Measurements from ENCODE around the gene BICDL1. TPM values are rescaled to one million over a fixed set of nuclear protein-coding genes. Genes with fewer than 3 reads are reported as not detected.
"Not testable (repeated sequence)": the region's sequence is repeated elsewhere in the genome, so short reads cannot be mapped to it uniquely, and the experiment has no call there.

The BICDL1 gene
- total and polyA plus RNA-seq, 10 of the 15 experiments (the other 5 are each of a cell fraction or from before 2014, with no cell fraction given), result 0.72 to 12.3 (median 4.2) TPM

GRCh38 chr12:120014381-120014735 is 25.3 kb downstream of the BICDL1 start:
- ChIA-PET POLR2A (interaction anchor here (0.9 to 1.4 kb wide), 6 partner anchors 8 to 117 kb away, joined by 3 to 9 read pairs (median 4); partner anchors contain the start of genes BICDL1 and RAB35), SMC1A (ENCODE audit: uncharacterized antibody, unreplicated experiment) (interaction anchor here (0.8 to 1.9 kb wide), 11 partner anchors 8 to 106 kb away, joined by 3 to 8 read pairs (median 4); partner anchors contain the start of gene BICDL1), RAD21 (ENCODE audit: unreplicated experiment) (interaction anchor here (0.8 to 3.1 kb wide), 4 partner anchors 15 to 187 kb away, joined by 4 to 22 read pairs (median 4); partner anchors contain the start of gene BICDL1), CTCF (interaction anchor here (1.3 to 1.8 kb wide), 2 partner anchors 25 to 73 kb away, joined by 3 to 5 read pairs; partner anchors contain the start of gene BICDL1)
- H4K20me1 ChIP-seq (ENCODE audit: control insufficient read depth, insufficient read depth); H2AFZ ChIP-seq (ENCODE audit: control insufficient read depth, low read depth, low read length); FAIRE-seq; H3K9me3 ChIP-seq (replicated peaks; ENCODE audit: control insufficient read depth, insufficient read depth, low read length); H3K27me3 ChIP-seq (replicated peaks in 1 of 2; ENCODE audit: control insufficient read depth in 2 of 2, insufficient read depth in 2 of 2, low read length in 1 of 2); H3K9ac ChIP-seq (ENCODE audit: control insufficient read depth, insufficient read depth, low read length); H3K4me2 ChIP-seq (ENCODE audit: control insufficient read depth, insufficient read depth); in situ Hi-C loops (cut with MboI); ATAC-seq; H3K36me3 ChIP-seq (ENCODE audit: control insufficient read depth in 2 of 2, insufficient read depth in 2 of 2, low read length in 1 of 2); H3K4me3 ChIP-seq; DNase-seq (ENCODE audit: low read depth, low spot score); H3K79me2 ChIP-seq (ENCODE audit: control insufficient read depth, insufficient read depth, low read length); BruUV-seq (replicated peaks): not testable (repeated sequence)
- H3K4me1 ChIP-seq (ENCODE audit: control insufficient read depth, insufficient read depth, low read length), result peaks cover 29% of the 10 kb centered on the region
- WGBS (ENCODE audit: insufficient coverage, insufficient replicate concordance, low lambda C conversion rate, missing lambda C conversion rate), result 39% methylated on average over 11 of the region's 11 CpGs
- 0 out of 2 replicates have a peak, but pooled peaks have one; percentile 35 for TF ChIP-seq HDGF (IDR thresholded peaks at IDR 0.05)
- H3K27ac ChIP-seq (ENCODE audit: control insufficient read depth, insufficient read depth), result peak overlapping the region; percentile 61
- intact Hi-C loops (cut with micrococcal nuclease; ENCODE audit: unreplicated experiment), result loop anchor here (10.0 kb wide), 1 partner anchor 70 kb away; no protein-coding TSS in a partner anchor

- no TSS peak for BruUV-seq (replicated peaks)
- H3K4me1 ChIP-seq (ENCODE audit: control insufficient read depth, insufficient read depth, low read length), result peaks cover 29% of the 10 kb centered on the region
- RAD21 ChIA-PET (ENCODE audit: unreplicated experiment), result interaction anchor here (1.0 to 3.1 kb wide), 4 partner anchors 26 to 187 kb away, joined by 3 to 22 read pairs (median 4); partner anchors contain the start of gene BICDL1
- POLR2A ChIA-PET, result interaction anchor here (1.0 to 1.4 kb wide), 6 partner anchors 9 to 107 kb away, joined by 3 to 4 read pairs (median 4); partner anchors contain the start of genes BICDL1 and RAB35
- H3K9ac ChIP-seq (ENCODE audit: control insufficient read depth, insufficient read depth, low read length), result no peak overlapping the region
- H3K4me3 ChIP-seq, result no peak overlapping the region
- no peak for FAIRE-seq
- TF ChIP-seq BCL11A (IDR thresholded peaks at IDR 0.05; ENCODE audit: low read depth, low read length) (no peak), IKZF2 (IDR thresholded peaks at IDR 0.05) (peak; percentile 15 to 37; a peak in 2 of 4 replicates), TCF7 (IDR thresholded peaks at IDR 0.05; ENCODE audit: borderline replicate concordance) (0 out of 2 replicates have a peak, but pooled peaks have one; percentile 17), EED (IDR thresholded peaks at IDR 0.05; ENCODE audit: low read depth) (0 out of 2 replicates have a peak, but pooled peaks have one; percentile 15), IKZF1 (conservative IDR thresholded peaks at IDR 0.05) (0 out of 2 replicates have a peak, but pooled peaks have one; percentile 38)
- in situ Hi-C loops (cut with MboI) (no loop called here), intact Hi-C loops (cut with micrococcal nuclease; ENCODE audit: unreplicated experiment) (loop anchor here (10.0 kb wide), 1 partner anchor 69 kb away; no protein-coding TSS in a partner anchor)
- H3K36me3 ChIP-seq (ENCODE audit: control insufficient read depth in 2 of 2, insufficient read depth in 2 of 2, low read length in 1 of 2), result no peaks in the 10 kb centered on the region
- H4K20me1 ChIP-seq (ENCODE audit: control insufficient read depth, insufficient read depth), result no peaks in the 10 kb centered on the region
- CTCF ChIA-PET, result interaction anchor here (1.8 kb wide), 1 partner anchor 72 kb away, joined by 5 read pairs; no protein-coding TSS in a partner anchor
- peak overlapping the region; percentile 34 for H3K27ac ChIP-seq (ENCODE audit: control insufficient read depth, insufficient read depth)
- H3K27me3 ChIP-seq (replicated peaks in 1 of 2; ENCODE audit: control insufficient read depth in 2 of 2, insufficient read depth in 2 of 2, low read length in 1 of 2), result no peaks in the 10 kb centered on the region
- SMC1A ChIA-PET (ENCODE audit: uncharacterized antibody, unreplicated experiment), result interaction anchor here (0.7 to 1.9 kb wide), 7 partner anchors 9 to 104 kb away, joined by 3 to 8 read pairs (median 3); partner anchors contain the start of gene BICDL1
- no peaks in the 10 kb centered on the region for H3K79me2 ChIP-seq (ENCODE audit: control insufficient read depth, insufficient read depth, low read length)
- no peaks in the 10 kb centered on the region for H3K9me3 ChIP-seq (replicated peaks; ENCODE audit: control insufficient read depth, insufficient read depth, low read length)
- H3K4me2 ChIP-seq (ENCODE audit: control insufficient read depth, insufficient read depth), result no peak overlapping the region
- ATAC-seq, result peak; percentile 10
- WGBS (ENCODE audit: insufficient coverage, insufficient replicate concordance, low lambda C conversion rate, missing lambda C conversion rate), result 23% methylated on average over 3 of the region's 3 CpGs
- DNase-seq (ENCODE audit: low read depth, low spot score), result peak; percentile 35
- peak overlapping the region; percentile 72 for H2AFZ ChIP-seq (ENCODE audit: control insufficient read depth, low read depth, low read length)
Observed at GRCh38 chr12:120015313-120015712, 26.3 kb downstream of the BICDL1 start.

GRCh38 chr12:120016199-120016598 is 27.2 kb downstream of the BICDL1 start:
- SMC1A ChIA-PET (ENCODE audit: uncharacterized antibody, unreplicated experiment), result interaction anchor here (1.8 kb wide), 1 partner anchor 9 kb away, joined by 6 read pairs; no protein-coding TSS in a partner anchor
- H3K4me1 ChIP-seq (ENCODE audit: control insufficient read depth, insufficient read depth, low read length), result peaks cover 29% of the 10 kb centered on the region
- H3K9ac ChIP-seq (ENCODE audit: control insufficient read depth, insufficient read depth, low read length); H3K27ac ChIP-seq (ENCODE audit: control insufficient read depth, insufficient read depth); H4K20me1 ChIP-seq (ENCODE audit: control insufficient read depth, insufficient read depth); H3K27me3 ChIP-seq (replicated peaks in 1 of 2; ENCODE audit: control insufficient read depth in 2 of 2, insufficient read depth in 2 of 2, low read length in 1 of 2); H3K79me2 ChIP-seq (ENCODE audit: control insufficient read depth, insufficient read depth, low read length); ATAC-seq; in situ Hi-C loops (cut with MboI); H3K9me3 ChIP-seq (replicated peaks; ENCODE audit: control insufficient read depth, insufficient read depth, low read length); POLR2A ChIA-PET; DNase-seq (ENCODE audit: low read depth, low spot score); H3K4me3 ChIP-seq; BruUV-seq (replicated peaks); H3K36me3 ChIP-seq (ENCODE audit: control insufficient read depth in 2 of 2, insufficient read depth in 2 of 2, low read length in 1 of 2); H3K4me2 ChIP-seq (ENCODE audit: control insufficient read depth, insufficient read depth); RAD21 ChIA-PET (ENCODE audit: unreplicated experiment); H2AFZ ChIP-seq (ENCODE audit: control insufficient read depth, low read depth, low read length); FAIRE-seq: not testable (repeated sequence)
- intact Hi-C loops (cut with micrococcal nuclease; ENCODE audit: unreplicated experiment), result loop anchor here (10.0 kb wide), 1 partner anchor 69 kb away; no protein-coding TSS in a partner anchor
- CTCF ChIA-PET, result interaction anchor here (0.6 to 1.8 kb wide), 2 partner anchors 9 to 71 kb away, joined by 3 to 5 read pairs; no protein-coding TSS in a partner anchor
- 98% methylated on average over 2 of the region's 2 CpGs for WGBS (ENCODE audit: insufficient coverage, insufficient replicate concordance, low lambda C conversion rate, missing lambda C conversion rate)
